GM19351 (cell line): ENCODE measurements around the gene IFNE.

Experiments
- ATAC-seq: cut with Tn5 transposase; IDR thresholded peaks from one replicate; pipeline ENCODE4 v1.9.1; 2021; ENCODE audit warnings: mild to moderate bottlenecking, moderate library complexity; ENCODE audit not compliant: unreplicated experiment

Gene IFNE

GRCh38 chr9:21482213-21482612, at the start of gene IFNE:
Gene IFNE (minus strand): TSS chr9:21482313. CDS start chr9:21481694, 619 bp downstream.
- no peak for ATAC-seq

GRCh38 chr9:21528123-21528808, 46.2 kb upstream of the IFNE start:
- no peak for ATAC-seq

- no peak for ATAC-seq
These were observed 45.5 kb upstream of the IFNE start for GRCh38 chr9:21527579-21527978.

GRCh38 chr9:21525174-21525573, 43.1 kb upstream of the IFNE start:
- ATAC-seq = no peak

GRCh38 chr9:21524099-21524830, 42.2 kb upstream of the IFNE start:
- no peak for ATAC-seq

- no peak for ATAC-seq
These were observed 41.2 kb upstream of the IFNE start for GRCh38 chr9:21523021-21524014.

- no peak for ATAC-seq
These were observed 40.2 kb upstream of the IFNE start for GRCh38 chr9:21522348-21522747.

- ATAC-seq = no peak
These were observed 39.3 kb upstream of the IFNE start for GRCh38 chr9:21521448-21521847.

- no peak for ATAC-seq
These were observed 38.6 kb upstream of the IFNE start for GRCh38 chr9:21520501-21521228.

- ATAC-seq = no peak
These were observed 37.8 kb upstream of the IFNE start for GRCh38 chr9:21519855-21520434.

GRCh38 chr9:21516796-21517195, 34.7 kb upstream of the IFNE start:
- no peak for ATAC-seq

GRCh38 chr9:21513431-21513830, 31.3 kb upstream of the IFNE start:
- no peak for ATAC-seq

- no peak for ATAC-seq
These were observed 28.7 kb upstream of the IFNE start for GRCh38 chr9:21510806-21511205.

GRCh38 chr9:21507483-21507790, 25.3 kb upstream of the IFNE start:
- no peak for ATAC-seq

GRCh38 chr9:21506626-21507482, 24.7 kb upstream of the IFNE start:
- no peak for ATAC-seq

- no peak for ATAC-seq
These were observed 23.5 kb upstream of the IFNE start for GRCh38 chr9:21505425-21506179.

GRCh38 chr9:21504894-21505293, 22.8 kb upstream of the IFNE start:
- no peak for ATAC-seq

- ATAC-seq = no peak
These were observed 22.0 kb upstream of the IFNE start for GRCh38 chr9:21504113-21504512.

GRCh38 chr9:21502586-21502985, 20.5 kb upstream of the IFNE start:
- no peak for ATAC-seq
